Endothelial cell of umbilical vein (primary cell): ENCODE results near the gene VSTM4. TPM values are rescaled to one million over a fixed set of nuclear protein-coding genes. Genes with fewer than 3 reads are reported as not detected.

Source experiments
- BruUV-seq: library from RNA; stranded (reverse); fragments of 400-500 nt; replicated peaks from 2 replicates; lab custom pipeline; 2021; lab: Mats Ljungman, UMichigan
- CTCF ChIA-PET: fragments of 300-600, 350-600 bp; sonication (Branson Sonifier 250); formaldehyde crosslinking; loops from one replicate; lab custom pipeline; 2021; ENCODE audit warnings: antibody characterized with exemption, inconsistent platforms; lab: Charles Lee
- POLR2A ChIA-PET: fragments of 300-600, 350-600 bp; sonication (Branson Sonifier 250); formaldehyde crosslinking; loops from one replicate; lab custom pipeline; 2021; ENCODE audit warnings: antibody characterized with exemption, inconsistent platforms; lab: Charles Lee
- DNase-seq: peaks from one replicate; pipeline ENCODE4 v3.0.0-alpha.2; 2011; ENCODE audit warnings: low read depth, low spot score
- FAIRE-seq: peaks from 2 replicates; lab custom pipeline; 2011; peaks lifted over from hg19 to GRCh38; lab: Jason Lieb, UNC
- H2AFZ ChIP-seq: 2 replicates; pipeline ENCODE4 v1.6.0; 2012; ENCODE audit warnings: low read depth, low read length, control low read depth, inconsistent platforms
- H3K27ac ChIP-seq: 2 replicates; pipeline ENCODE4 v1.5.1; 2011; ENCODE audit warnings: low read depth, mild to moderate bottlenecking, control low read depth, low read length, moderate library complexity; ENCODE audit not compliant: insufficient read depth
- H3K27me3 ChIP-seq, 2 experiments: 2 replicates each; pipeline versions ENCODE4 v1.6.0 to v1.6.1; 2011; ENCODE audit warnings: low read length in 2 of 2, mixed read lengths in 1 of 2; ENCODE audit not compliant: control insufficient read depth in 2 of 2, insufficient read depth in 2 of 2
- H3K36me3 ChIP-seq, 2 experiments: 2 replicates in 1 of 2; 3 replicates in 1 of 2; pipeline ENCODE4 v1.5.1; 2011; ENCODE audit warnings: low read length in 2 of 2, mild to moderate bottlenecking in 1 of 2, moderate library complexity in 1 of 2; ENCODE audit not compliant: control insufficient read depth in 2 of 2, insufficient read depth in 2 of 2; ENCODE audit errors: extremely low read depth in 1 of 2
- H3K4me1 ChIP-seq: 3 replicates; pipeline ENCODE4 v1.5.1; 2011; ENCODE audit warnings: mild to moderate bottlenecking, low read length; ENCODE audit not compliant: control insufficient read depth, insufficient read depth; ENCODE audit errors: extremely low read depth
- H3K4me2 ChIP-seq: 2 replicates; pipeline ENCODE4 v1.6.1; 2011; ENCODE audit warnings: low read length, control low read depth, mixed read lengths; ENCODE audit not compliant: insufficient read depth
- H3K4me3 ChIP-seq, 3 experiments: fragments of 200-600 bp in 1 of 3; sonication (generic), shearing (Covaris generic) in 1 of 3; replicated peaks in 1 of 3; 2 replicates each; pipeline ENCODE4 v1.5.1; 2011 to 2016; ENCODE audit warnings: control low read depth in 3 of 3, low read length in 3 of 3, mild to moderate bottlenecking in 2 of 3, inconsistent platforms in 1 of 3, low read depth in 1 of 3, moderate library complexity in 1 of 3; ENCODE audit not compliant: insufficient read depth in 1 of 3
- H3K79me2 ChIP-seq: 2 replicates; pipeline ENCODE4 v1.6.0; 2012; ENCODE audit warnings: low read length, inconsistent platforms; ENCODE audit not compliant: control insufficient read depth, insufficient read depth
- H3K9ac ChIP-seq: replicated peaks from 2 replicates; pipeline ENCODE3; 2011; ENCODE audit warnings: low read length, control low read depth; ENCODE audit not compliant: insufficient read depth; ENCODE audit errors: extremely low read depth
- H3K9me1 ChIP-seq: replicated peaks from 3 replicates; pipeline ENCODE4 v1.6.0; 2011; ENCODE audit warnings: mild to moderate bottlenecking, low read length; ENCODE audit not compliant: control insufficient read depth, insufficient read depth; ENCODE audit errors: extremely low read depth
- H3K9me3 ChIP-seq: replicated peaks from 2 replicates; pipeline ENCODE4 v1.5.1; 2012; ENCODE audit warnings: low read length, inconsistent platforms; ENCODE audit not compliant: control insufficient read depth, insufficient read depth
- H4K20me1 ChIP-seq: replicated peaks from 2 replicates; pipeline ENCODE3; 2011; ENCODE audit warnings: mild to moderate bottlenecking, low read length; ENCODE audit not compliant: control insufficient read depth, insufficient read depth; ENCODE audit errors: extremely low read depth
- EZH2 ChIP-seq: IDR thresholded peaks from 2 replicates; pipeline ENCODE4 v1.6.1; 2012; ENCODE audit warnings: borderline replicate concordance, low read depth, mild to moderate bottlenecking, moderate library complexity, low read length, inconsistent platforms; ENCODE audit not compliant: severe bottlenecking
- FOS ChIP-seq: IDR thresholded peaks from 2 replicates; pipeline ENCODE4 v1.6.1; 2011; ENCODE audit warnings: mild to moderate bottlenecking, low read length, moderate library complexity, borderline replicate concordance; ENCODE audit not compliant: insufficient read depth
- GATA2 ChIP-seq: IDR thresholded peaks from 2 replicates; pipeline ENCODE4 v1.7.0; 2011; ENCODE audit warnings: low read depth, mild to moderate bottlenecking, moderate library complexity, mixed read lengths, low read length; ENCODE audit not compliant: insufficient read length, insufficient read depth
- JUN ChIP-seq: IDR thresholded peaks from 2 replicates; pipeline ENCODE4 v1.6.1; 2011; ENCODE audit warnings: borderline replicate concordance, low read depth; ENCODE audit not compliant: insufficient read length, insufficient read depth
- MYC ChIP-seq: IDR thresholded peaks from one replicate; pipeline ENCODE4 v1.6.1; 2011; ENCODE audit warnings: mild to moderate bottlenecking, low read depth, low read length
- POLR2A ChIP-seq: IDR thresholded peaks from 2 replicates; pipeline ENCODE4 v1.6.1; 2012; ENCODE audit warnings: low read depth, mild to moderate bottlenecking, control low read depth, low read length
- POLR2AphosphoS5 ChIP-seq: IDR thresholded peaks from 2 replicates; pipeline ENCODE4 v1.6.1; 2012; ENCODE audit warnings: low read depth, mild to moderate bottlenecking, control low read depth, low read length, moderate library complexity; ENCODE audit not compliant: insufficient read depth
- dilution Hi-C: fragments of 300-500 bp; cut with MboI; formaldehyde crosslinking; loops from one replicate; pipeline ENCODE4 v1.15.0; 2019; ENCODE audit warnings: low sequenced_read_pairs; ENCODE audit not compliant: extremely low pct_ligation_motif_present
- intact Hi-C: fragments of 100-400 bp; cut with micrococcal nuclease; formaldehyde crosslinking; loops from one replicate; pipeline ENCODE4 v1.10.0; 2022
- polyA plus RNA-seq, 4 experiments: library from polyadenylated mRNA; depleted of rRNA in 3 of 4; stranded (reverse) in 3 of 4; unstranded in 1 of 4; fragments of >200 nt; gene quantifications; 2 replicates each; pipeline versions ENCODE4 v1.2.1 to v1.2.3, GENCODE V29; 2011 to 2012; ENCODE audit warnings: missing spikeins in 1 of 4
- total RNA-seq: library from RNA; stranded (reverse); gene quantifications from 2 replicates; pipeline ENCODE4 v1.2.3, GENCODE V29; 2021
- TF ChIP-seq, protein P1 (sequence below), 2 donors: IDR thresholded peaks; 1 replicate in 1 of 2; 2 replicates in 1 of 2; pipeline ENCODE4 v1.5.1; 2011; ENCODE audit warnings: low read length in 2 of 2, mild to moderate bottlenecking in 2 of 2, moderate library complexity in 2 of 2, control low read depth in 1 of 2, inconsistent platforms in 1 of 2, low read depth in 1 of 2; ENCODE audit not compliant: insufficient read depth in 1 of 2; ENCODE audit errors: extremely low read depth in 1 of 2
- TF ChIP-seq, protein P2 (sequence below): IDR thresholded peaks from 2 replicates; pipeline ENCODE4 v1.6.1; 2011; ENCODE audit not compliant: insufficient read depth, insufficient read length

VSTM4 gene
- total and polyA plus RNA-seq, 2 donors (not counting 3 experiments of a cell fraction or from before 2014, with no cell fraction given), result 0.07 TPM

DNA sequence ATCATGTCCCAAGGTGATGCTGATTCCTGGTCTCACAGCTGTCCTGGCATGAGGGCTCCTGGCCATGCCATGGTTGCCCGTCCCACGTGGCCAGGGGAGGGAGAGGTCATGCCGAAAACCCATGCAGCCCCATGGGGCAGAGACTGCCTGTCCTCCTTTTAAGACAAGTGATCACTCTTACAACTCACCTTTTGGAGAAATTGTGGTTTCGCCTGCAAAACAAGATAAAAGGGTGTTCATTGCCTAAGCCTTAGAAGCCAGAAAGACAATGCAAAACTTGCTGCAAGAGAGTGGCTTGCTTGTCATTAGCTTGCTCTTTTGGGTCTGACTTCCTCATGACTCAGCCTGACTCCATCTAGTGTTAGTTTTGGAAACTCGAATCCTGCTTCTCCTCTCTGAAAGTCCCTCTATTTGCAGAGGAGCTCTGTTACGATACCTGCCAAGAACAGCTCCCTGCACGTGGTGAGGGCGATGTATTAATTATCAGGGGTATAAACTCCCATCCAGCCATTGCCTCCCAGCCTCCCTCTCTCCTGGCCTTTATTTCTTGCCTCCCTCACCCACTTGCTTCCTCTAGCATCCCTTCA is 46.2 kb upstream of the VSTM4 start:
- ChIA-PET POLR2A (no interaction called here), CTCF (interaction anchor here (0.8 to 3.3 kb wide), 13 partner anchors 9 to 505 kb away, joined by 3 to 28 read pairs (median 4); no protein-coding TSS in a partner anchor)
- no peaks in the 10 kb centered on the region for H3K9me1 ChIP-seq
- no peak overlapping the region for H3K27ac ChIP-seq
- H3K9ac ChIP-seq, result no peak overlapping the region
- H3K9me3 ChIP-seq, result no peaks in the 10 kb centered on the region
- no peak overlapping the region for H3K4me3 ChIP-seq
- H4K20me1 ChIP-seq, result no peaks in the 10 kb centered on the region
- no peaks in the 10 kb centered on the region for H3K27me3 ChIP-seq
- H3K4me1 ChIP-seq, result no peaks in the 10 kb centered on the region
- no peak for FAIRE-seq
- no peak overlapping the region for H2AFZ ChIP-seq
- no peak overlapping the region for H3K4me2 ChIP-seq
- TF ChIP-seq EZH2 (no peak), MYC (no peak), POLR2A (no peak), POLR2AphosphoS5 (no peak)
- TF ChIP-seq, protein P1, sequence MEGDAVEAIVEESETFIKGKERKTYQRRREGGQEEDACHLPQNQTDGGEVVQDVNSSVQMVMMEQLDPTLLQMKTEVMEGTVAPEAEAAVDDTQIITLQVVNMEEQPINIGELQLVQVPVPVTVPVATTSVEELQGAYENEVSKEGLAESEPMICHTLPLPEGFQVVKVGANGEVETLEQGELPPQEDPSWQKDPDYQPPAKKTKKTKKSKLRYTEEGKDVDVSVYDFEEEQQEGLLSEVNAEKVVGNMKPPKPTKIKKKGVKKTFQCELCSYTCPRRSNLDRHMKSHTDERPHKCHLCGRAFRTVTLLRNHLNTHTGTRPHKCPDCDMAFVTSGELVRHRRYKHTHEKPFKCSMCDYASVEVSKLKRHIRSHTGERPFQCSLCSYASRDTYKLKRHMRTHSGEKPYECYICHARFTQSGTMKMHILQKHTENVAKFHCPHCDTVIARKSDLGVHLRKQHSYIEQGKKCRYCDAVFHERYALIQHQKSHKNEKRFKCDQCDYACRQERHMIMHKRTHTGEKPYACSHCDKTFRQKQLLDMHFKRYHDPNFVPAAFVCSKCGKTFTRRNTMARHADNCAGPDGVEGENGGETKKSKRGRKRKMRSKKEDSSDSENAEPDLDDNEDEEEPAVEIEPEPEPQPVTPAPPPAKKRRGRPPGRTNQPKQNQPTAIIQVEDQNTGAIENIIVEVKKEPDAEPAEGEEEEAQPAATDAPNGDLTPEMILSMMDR (IDR thresholded peaks at IDR 0.05; ENCODE audit: extremely low read depth in 1 of 2, insufficient read depth in 1 of 2, low read depth in 1 of 2, low read length in 2 of 2), result peak in 1 of 2 donors; percentile 22
- no TSS peak for BruUV-seq
- no peaks in the 10 kb centered on the region for H3K79me2 ChIP-seq
- peak; percentile 7 for DNase-seq
- dilution Hi-C loops, result no loop called here
- no peaks in the 10 kb centered on the region for H3K36me3 ChIP-seq
- intact Hi-C loops, result no loop called here

DNA sequence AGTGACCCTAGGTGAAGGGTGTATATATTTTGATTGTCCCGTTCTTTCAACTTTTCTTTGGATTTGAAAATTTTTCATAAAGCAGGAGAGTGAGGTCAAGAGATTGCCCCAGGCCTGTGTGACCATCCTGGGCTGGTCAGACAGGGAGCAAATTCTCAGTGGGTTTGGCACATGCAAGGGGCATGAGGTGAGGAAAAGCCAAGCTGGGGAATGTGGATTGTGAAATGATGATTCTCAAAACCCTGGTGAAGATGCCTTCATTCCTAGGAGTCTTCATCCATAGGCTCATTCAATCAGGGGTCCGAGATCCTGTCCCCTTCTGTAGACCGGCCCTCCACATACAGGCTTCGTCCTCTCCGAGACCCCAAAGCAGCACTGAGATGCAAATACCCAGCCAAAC is 45.5 kb upstream of the VSTM4 start:
- Histone ChIP-seq H3K4me2 (no peak overlapping the region), H3K27me3 (no peaks in the 10 kb centered on the region), H3K9me1 (no peaks in the 10 kb centered on the region), H3K79me2 (no peaks in the 10 kb centered on the region), H3K4me1 (no peaks in the 10 kb centered on the region), H3K9me3 (no peaks in the 10 kb centered on the region), H2AFZ (no peak overlapping the region), H3K36me3 (no peaks in the 10 kb centered on the region), H4K20me1 (no peaks in the 10 kb centered on the region), H3K9ac (no peak overlapping the region), H3K4me3 (no peak overlapping the region), H3K27ac (no peak overlapping the region)
- no peak for TF ChIP-seq POLR2A
- TF ChIP-seq FOS, result no peak
- no peak for TF ChIP-seq GATA2
- no peak for TF ChIP-seq JUN
- no peak for TF ChIP-seq EZH2
- TF ChIP-seq, protein P2, sequence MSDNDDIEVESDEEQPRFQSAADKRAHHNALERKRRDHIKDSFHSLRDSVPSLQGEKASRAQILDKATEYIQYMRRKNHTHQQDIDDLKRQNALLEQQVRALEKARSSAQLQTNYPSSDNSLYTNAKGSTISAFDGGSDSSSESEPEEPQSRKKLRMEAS, result no peak
- no peak for TF ChIP-seq POLR2AphosphoS5
- TF ChIP-seq, protein P1 (IDR thresholded peaks at IDR 0.05; ENCODE audit: extremely low read depth in 1 of 2, insufficient read depth in 1 of 2, low read depth in 1 of 2, low read length in 2 of 2), result no peak
- no peak for TF ChIP-seq MYC
- intact Hi-C loops (no loop called here), dilution Hi-C loops (no loop called here)
- DNase-seq (no peak), FAIRE-seq (no peak)
- BruUV-seq, result no TSS peak
- ChIA-PET CTCF (interaction anchor here (0.8 to 3.3 kb wide), 4 partner anchors 17 to 502 kb away, joined by 3 to 28 read pairs (median 5); no protein-coding TSS in a partner anchor), POLR2A (no interaction called here)
